Epithelial cell of proximal tubule (primary cell): ENCODE results near the gene GGT6. TPM values are rescaled to one million over a fixed set of nuclear protein-coding genes. Genes with fewer than 3 reads are reported as not detected.

Source experiments
- DNase-seq: peaks from one replicate; pipeline ENCODE4 v3.0.0-alpha.2; 2011; ENCODE audit warnings: low read depth
- H3K4me3 ChIP-seq: 2 replicates; pipeline ENCODE4 v1.5.1; 2011; ENCODE audit warnings: low read depth, mild to moderate bottlenecking, low read length
- CTCF ChIP-seq: conservative IDR thresholded peaks from 2 replicates; pipeline ENCODE4 v1.5.1; 2012; ENCODE audit warnings: low read depth, mild to moderate bottlenecking, low read length
- total RNA-seq: library from RNA; depleted of rRNA; stranded (reverse); fragments of >200 nt; gene quantifications from 2 replicates; pipeline ENCODE4 v1.2.3, GENCODE V29; 2015

The GGT6 gene
- total RNA-seq, 1 donor from 2014 or later: 0.86 TPM

- DNase-seq: no peak
- TF ChIP-seq CTCF: no peak
- no peak overlapping the region for H3K4me3 ChIP-seq
These were observed 15.0 kb downstream of the GGT6 start for GRCh38 chr17:4545217-4545951.

GRCh38 chr17:4544951-4545216 lies 15.5 kb downstream of the GGT6 start:
- no peak overlapping the region for H3K4me3 ChIP-seq
- no peak for DNase-seq
- TF ChIP-seq CTCF: no peak

- DNase-seq: no peak
- no peak overlapping the region for H3K4me3 ChIP-seq
- no peak for TF ChIP-seq CTCF
These were observed 16.0 kb downstream of the GGT6 start for GRCh38 chr17:4544135-4544950.

- no peak for TF ChIP-seq CTCF
These were observed 16.8 kb downstream of the GGT6 start for GRCh38 chr17:4543557-4544026.

GRCh38 chr17:4542726-4543191 lies 17.6 kb downstream of the GGT6 start:
- no peak for TF ChIP-seq CTCF
- no peak overlapping the region for H3K4me3 ChIP-seq
- DNase-seq: no peak

More at GRCh38 chr17:4543557-4544026, 16.8 kb downstream of the GGT6 start:
- no peak for DNase-seq
- no peak overlapping the region for H3K4me3 ChIP-seq

- no peak for TF ChIP-seq CTCF
- H3K4me3 ChIP-seq: no peak overlapping the region
- DNase-seq: no peak
These were observed 18.2 kb downstream of the GGT6 start for GRCh38 chr17:4542003-4542725.
